Mesothelial cell of epicardium (in vitro differentiated cells): ENCODE results near the gene ADGRV1. TPM values are rescaled to one million over a fixed set of nuclear protein-coding genes. Genes with fewer than 3 reads are reported as not detected.

ENCODE experiments used
- DNase-seq, 2 experiments: peaks; one replicate each; pipeline ENCODE4 v3.0.0; 2021; ENCODE audit warnings: low spot score in 2 of 2; ENCODE audit not compliant: unreplicated experiment in 2 of 2
- H3K27ac Mint-ChIP-seq: 2 replicates; pipeline ENCODE4 v1.8.0; 2021; ENCODE audit warnings: mixed read lengths
- H3K27me3 Mint-ChIP-seq: 2 replicates; pipeline ENCODE4 v1.8.0; 2021; ENCODE audit warnings: low read depth, mixed read lengths
- H3K36me3 Mint-ChIP-seq: 2 replicates; pipeline ENCODE4 v1.8.0; 2021; ENCODE audit warnings: mixed read lengths
- H3K4me1 Mint-ChIP-seq: 2 replicates; pipeline ENCODE4 v1.8.0; 2021; ENCODE audit warnings: mixed read lengths
- H3K4me3 Mint-ChIP-seq: 2 replicates; pipeline ENCODE4 v1.8.0; 2021; ENCODE audit warnings: mild to moderate bottlenecking, moderate library complexity, mixed read lengths
- H3K9me3 Mint-ChIP-seq: 2 replicates; pipeline ENCODE4 v1.8.0; 2021; ENCODE audit warnings: mixed read lengths
- total RNA-seq: library from RNA; stranded (reverse); gene quantifications from 3 replicates; pipeline ENCODE4 v1.2.1, GENCODE V29; 2021
- TF ChIP-seq, protein P1 (sequence below): fragments of 200-600 bp; sonication (generic); IDR thresholded peaks from one replicate; pipeline ENCODE4 v1.5.0; 2021; ENCODE audit warnings: antibody characterized with exemption; ENCODE audit not compliant: unreplicated experiment

Gene ADGRV1
- total RNA-seq, 1 donor from 2014 or later = 25.4 TPM

DNA sequence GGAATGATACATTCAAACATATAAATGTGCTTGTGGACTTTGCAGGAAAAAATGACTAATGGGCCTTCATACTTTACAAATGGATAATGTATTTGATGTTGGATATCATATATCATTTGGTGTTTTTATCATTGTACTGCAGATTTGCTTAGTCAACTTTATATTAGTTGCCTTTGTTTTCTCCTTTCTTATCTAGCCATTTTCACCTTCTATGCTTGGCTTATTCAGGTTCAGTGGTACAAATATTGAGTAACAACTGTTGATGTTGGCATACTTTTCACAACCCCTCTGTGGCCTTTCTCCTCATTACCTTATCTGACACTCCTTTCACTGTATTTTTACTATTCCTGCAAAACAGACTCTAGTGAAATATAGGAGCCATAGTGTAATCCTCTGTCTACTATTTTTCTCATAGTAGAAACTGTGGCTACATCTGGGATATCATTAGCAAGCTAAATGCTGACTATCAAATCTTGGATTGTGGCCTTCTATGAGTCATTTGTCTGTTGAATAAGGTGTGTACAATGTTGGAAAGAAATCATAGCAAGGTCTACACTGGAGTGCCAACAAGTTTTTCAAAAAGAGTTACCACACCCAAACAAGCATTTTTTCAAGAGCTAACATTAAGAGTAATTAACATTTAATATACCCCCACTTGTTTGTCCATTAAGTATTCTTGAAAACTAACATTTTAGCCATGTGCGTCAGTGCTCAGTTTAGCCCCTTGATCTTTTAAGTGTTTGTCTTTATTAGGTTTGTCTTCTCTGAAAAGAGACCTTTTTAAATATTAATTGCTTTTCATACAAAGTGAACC, 330.1 kb downstream of the ADGRV1 start:
- H3K36me3 Mint-ChIP-seq = no peaks in the 10 kb centered on the region
- no peaks in the 10 kb centered on the region for H3K9me3 Mint-ChIP-seq
- H3K4me1 Mint-ChIP-seq = peaks cover 12% of the 10 kb centered on the region
- no peak overlapping the region for H3K4me3 Mint-ChIP-seq
- no peaks in the 10 kb centered on the region for H3K27me3 Mint-ChIP-seq
- no peak for DNase-seq
- TF ChIP-seq, protein P1, sequence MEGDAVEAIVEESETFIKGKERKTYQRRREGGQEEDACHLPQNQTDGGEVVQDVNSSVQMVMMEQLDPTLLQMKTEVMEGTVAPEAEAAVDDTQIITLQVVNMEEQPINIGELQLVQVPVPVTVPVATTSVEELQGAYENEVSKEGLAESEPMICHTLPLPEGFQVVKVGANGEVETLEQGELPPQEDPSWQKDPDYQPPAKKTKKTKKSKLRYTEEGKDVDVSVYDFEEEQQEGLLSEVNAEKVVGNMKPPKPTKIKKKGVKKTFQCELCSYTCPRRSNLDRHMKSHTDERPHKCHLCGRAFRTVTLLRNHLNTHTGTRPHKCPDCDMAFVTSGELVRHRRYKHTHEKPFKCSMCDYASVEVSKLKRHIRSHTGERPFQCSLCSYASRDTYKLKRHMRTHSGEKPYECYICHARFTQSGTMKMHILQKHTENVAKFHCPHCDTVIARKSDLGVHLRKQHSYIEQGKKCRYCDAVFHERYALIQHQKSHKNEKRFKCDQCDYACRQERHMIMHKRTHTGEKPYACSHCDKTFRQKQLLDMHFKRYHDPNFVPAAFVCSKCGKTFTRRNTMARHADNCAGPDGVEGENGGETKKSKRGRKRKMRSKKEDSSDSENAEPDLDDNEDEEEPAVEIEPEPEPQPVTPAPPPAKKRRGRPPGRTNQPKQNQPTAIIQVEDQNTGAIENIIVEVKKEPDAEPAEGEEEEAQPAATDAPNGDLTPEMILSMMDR = no peak
- no peak overlapping the region for H3K27ac Mint-ChIP-seq

DNA sequence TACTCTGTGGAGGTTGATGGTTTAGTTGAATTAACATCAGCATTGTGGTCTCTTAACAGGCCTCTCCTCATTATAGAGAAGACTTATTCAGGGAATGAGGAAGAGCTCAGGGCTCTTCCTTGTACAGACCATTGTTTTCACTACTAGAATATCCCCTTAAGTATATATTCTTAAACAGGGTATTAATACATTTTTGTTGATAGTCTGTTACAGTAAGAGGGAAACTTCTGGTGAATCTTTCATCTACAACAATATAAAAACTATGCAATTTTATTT, 330.7 kb downstream of the ADGRV1 start:
- Mint-ChIP-seq H3K9me3 (no peaks in the 10 kb centered on the region), H3K36me3 (no peaks in the 10 kb centered on the region), H3K4me3 (no peak overlapping the region), H3K27ac (no peak overlapping the region), H3K4me1 (peaks cover 12% of the 10 kb centered on the region), H3K27me3 (no peaks in the 10 kb centered on the region)
- DNase-seq = no peak
- TF ChIP-seq, protein P1 = no peak

DNA sequence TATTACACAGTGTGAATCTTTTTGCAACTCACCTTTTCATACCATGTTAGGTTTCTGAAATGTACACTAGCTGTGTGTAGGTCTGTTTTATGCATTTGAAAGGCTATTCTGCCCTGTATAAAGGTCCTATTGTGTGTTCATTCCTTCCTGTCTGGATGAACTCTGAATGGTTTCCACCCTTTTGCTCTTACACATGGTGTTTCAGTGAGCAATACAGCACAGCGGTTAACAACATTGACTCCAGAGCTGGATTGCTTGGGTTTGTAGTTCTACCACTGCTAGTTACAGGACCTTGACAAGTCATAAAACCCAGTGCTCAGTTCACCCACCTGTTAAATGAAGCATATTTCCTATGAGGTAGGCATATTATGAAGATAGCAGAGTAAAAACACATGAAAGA, 331.6 kb downstream of the ADGRV1 start:
- peaks cover 12% of the 10 kb centered on the region for H3K4me1 Mint-ChIP-seq
- H3K9me3 Mint-ChIP-seq = no peaks in the 10 kb centered on the region
- no peaks in the 10 kb centered on the region for H3K27me3 Mint-ChIP-seq
- H3K36me3 Mint-ChIP-seq = no peaks in the 10 kb centered on the region
- H3K4me3 Mint-ChIP-seq = no peak overlapping the region
- DNase-seq = no peak
- H3K27ac Mint-ChIP-seq = no peak overlapping the region
- TF ChIP-seq, protein P1 = no peak

DNA sequence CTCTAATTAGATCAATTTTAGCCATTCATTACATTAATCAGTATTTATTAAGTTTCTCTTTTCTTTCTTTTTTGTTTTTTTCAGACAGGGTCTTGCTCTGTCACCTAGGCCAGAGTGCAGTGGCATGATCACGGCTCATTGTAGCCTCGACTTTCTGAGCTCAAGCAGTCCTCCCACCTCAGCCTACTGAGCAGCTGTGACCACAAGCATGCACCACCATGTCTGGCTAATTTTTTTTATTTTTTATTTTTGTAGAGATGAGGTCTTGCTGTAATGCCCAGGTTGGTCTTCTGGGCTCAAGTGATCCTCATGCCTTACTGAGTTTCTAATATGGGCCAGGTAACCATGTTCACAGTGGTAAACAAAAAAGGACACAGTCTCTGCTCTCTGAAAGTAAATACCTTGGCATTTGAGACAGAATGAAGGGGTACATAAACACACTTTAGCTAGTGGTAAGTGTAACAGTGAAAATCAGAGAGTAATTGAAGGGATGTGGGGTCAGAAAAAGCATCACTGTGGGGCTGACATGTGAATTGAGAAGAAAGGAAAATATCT, 336.3 kb downstream of the ADGRV1 start:
- H3K4me3 Mint-ChIP-seq = no peak overlapping the region
- H3K9me3 Mint-ChIP-seq = peaks cover 3% of the 10 kb centered on the region
- TF ChIP-seq, protein P1 = no peak

GRCh38 chr5:90897618-90898017, 339.0 kb downstream of the ADGRV1 start:
- Mint-ChIP-seq H3K4me3 (no peak overlapping the region), H3K27me3 (no peaks in the 10 kb centered on the region), H3K36me3 (no peaks in the 10 kb centered on the region), H3K4me1 (no peaks in the 10 kb centered on the region), H3K9me3 (peaks cover 3% of the 10 kb centered on the region), H3K27ac (no peak overlapping the region)
- no peak for DNase-seq
- TF ChIP-seq, protein P1 = no peak

More for the DNA sequence above, 336.3 kb downstream of the ADGRV1 start:
- Mint-ChIP-seq H3K27ac (no peak overlapping the region), H3K36me3 (no peaks in the 10 kb centered on the region), H3K27me3 (no peaks in the 10 kb centered on the region), H3K4me1 (no peaks in the 10 kb centered on the region)
- DNase-seq = no peak
